Endothelial cell of umbilical vein (primary cell): ENCODE measurements around the gene POP5.

ENCODE experiments used
- CTCF ChIP-seq, 2 donors: IDR thresholded peaks; 1 replicate in 1 of 2; 2 replicates in 1 of 2; pipeline ENCODE4 v1.5.1; 2011; ENCODE audit warnings: low read length in 2 of 2, mild to moderate bottlenecking in 2 of 2, moderate library complexity in 2 of 2, control low read depth in 1 of 2, inconsistent platforms in 1 of 2, low read depth in 1 of 2; ENCODE audit not compliant: insufficient read depth in 1 of 2; ENCODE audit errors: extremely low read depth in 1 of 2
- EZH2 ChIP-seq: IDR thresholded peaks from 2 replicates; pipeline ENCODE4 v1.6.1; 2012; ENCODE audit warnings: borderline replicate concordance, low read depth, mild to moderate bottlenecking, moderate library complexity, low read length, inconsistent platforms; ENCODE audit not compliant: severe bottlenecking
- FOS ChIP-seq: IDR thresholded peaks from 2 replicates; pipeline ENCODE4 v1.6.1; 2011; ENCODE audit warnings: mild to moderate bottlenecking, low read length, moderate library complexity, borderline replicate concordance; ENCODE audit not compliant: insufficient read depth
- GATA2 ChIP-seq: IDR thresholded peaks from 2 replicates; pipeline ENCODE4 v1.7.0; 2011; ENCODE audit warnings: low read depth, mild to moderate bottlenecking, moderate library complexity, mixed read lengths, low read length; ENCODE audit not compliant: insufficient read length, insufficient read depth
- JUN ChIP-seq: IDR thresholded peaks from 2 replicates; pipeline ENCODE4 v1.6.1; 2011; ENCODE audit warnings: borderline replicate concordance, low read depth; ENCODE audit not compliant: insufficient read length, insufficient read depth
- MAX ChIP-seq: IDR thresholded peaks from 2 replicates; pipeline ENCODE4 v1.6.1; 2011; ENCODE audit not compliant: insufficient read depth, insufficient read length
- MYC ChIP-seq: IDR thresholded peaks from one replicate; pipeline ENCODE4 v1.6.1; 2011; ENCODE audit warnings: mild to moderate bottlenecking, low read depth, low read length
- POLR2A ChIP-seq: IDR thresholded peaks from 2 replicates; pipeline ENCODE4 v1.6.1; 2012; ENCODE audit warnings: low read depth, mild to moderate bottlenecking, control low read depth, low read length
- POLR2AphosphoS5 ChIP-seq: IDR thresholded peaks from 2 replicates; pipeline ENCODE4 v1.6.1; 2012; ENCODE audit warnings: low read depth, mild to moderate bottlenecking, control low read depth, low read length, moderate library complexity; ENCODE audit not compliant: insufficient read depth

GRCh38 chr12:120571299-120571698, 9.9 kb downstream of the POP5 start:
- TF ChIP-seq CTCF (IDR thresholded peaks at IDR 0.05; ENCODE audit: extremely low read depth in 1 of 2, insufficient read depth in 1 of 2, low read depth in 1 of 2, low read length in 2 of 2), result no peak
- no peak for TF ChIP-seq EZH2
- TF ChIP-seq POLR2A, result no peak
- no peak for TF ChIP-seq POLR2AphosphoS5
- TF ChIP-seq FOS, result no peak
- TF ChIP-seq MYC, result no peak
- no peak for TF ChIP-seq MAX
- no peak for TF ChIP-seq GATA2
- no peak for TF ChIP-seq JUN
